K562 (cell line): ENCODE measurements around the gene MAP10. TPM values are rescaled to one million over a fixed set of nuclear protein-coding genes. Genes with fewer than 3 reads are reported as not detected.
A peak's percentile ranks its signal among the peaks of the same experiment; 100 is the strongest.

Source experiments
- ATAC-seq: fragments of 200-7000 bp; cut with Tn5 transposase; 3 replicates; pipeline ENCODE4 v1.9.1; 2020; ENCODE audit warnings: moderate library complexity
- BruUV-seq: library from RNA; stranded (reverse); fragments of 400-500 nt; replicated peaks from 2 replicates; lab custom pipeline; 2021; lab: Mats Ljungman, UMichigan
- CTCF ChIA-PET: fragments of 300-600 bp; formaldehyde crosslinking; extraction: SDS; loops from one replicate; lab custom pipeline; 2021; ENCODE audit warnings: low intra/inter-chr PET ratio; lab: Yijun Ruan, JAX
- POLR2A ChIA-PET: fragments of 300-600, 350-650 bp; sonication (Branson Sonifier 250); formaldehyde crosslinking; extraction: SDS; loops from one replicate; lab custom pipeline; 2021; ENCODE audit warnings: antibody characterized with exemption, inconsistent platforms; lab: Yijun Ruan, JAX
- DNase-seq, 4 experiments: peaks; one replicate each; pipeline versions ENCODE4 v3.0.0 to v3.0.0-alpha.2; 2011 to 2018; ENCODE audit warnings: low spot score in 3 of 4, mixed read lengths in 3 of 4; ENCODE audit errors: extremely low read depth in 1 of 4
- FAIRE-seq: peaks from 2 replicates; lab custom pipeline; 2011; peaks lifted over from hg19 to GRCh38; lab: Jason Lieb, UNC
- H2AFZ ChIP-seq: 2 replicates; pipeline ENCODE4 v1.6.0; 2011; ENCODE audit warnings: low read depth, low read length, control low read depth, inconsistent platforms
- H3K27ac ChIP-seq: fragments of 200-600 bp; 3 replicates; pipeline ENCODE4 v1.8.0; 2011; ENCODE audit warnings: low read depth, mild to moderate bottlenecking, control low read depth, inconsistent platforms, low read length, moderate library complexity, mixed read lengths; ENCODE audit errors: extremely low read depth
- H3K27me3 ChIP-seq, 2 experiments: fragments of 300-600 bp in 1 of 2; 2 replicates in 1 of 2; 3 replicates in 1 of 2; pipeline versions ENCODE4 v1.6.0 to v1.8.0; 2011; ENCODE audit warnings: inconsistent platforms in 2 of 2, low read length in 2 of 2, mild to moderate bottlenecking in 1 of 2, mixed read lengths in 1 of 2, moderate library complexity in 1 of 2; ENCODE audit not compliant: control insufficient read depth in 2 of 2, insufficient read depth in 2 of 2
- H3K36me3 ChIP-seq: fragments of 300-600 bp; 3 replicates; pipeline ENCODE4 v1.8.0; 2011; ENCODE audit warnings: mild to moderate bottlenecking, low read length, inconsistent platforms; ENCODE audit not compliant: control insufficient read depth, insufficient read depth
- H3K4me1 ChIP-seq, 2 experiments: fragments of 200-600 bp in 1 of 2; replicated peaks in 1 of 2; 2 replicates in 1 of 2; 3 replicates in 1 of 2; pipeline versions ENCODE4 v1.5.1 to v1.8.0; 2011; ENCODE audit warnings: inconsistent platforms in 2 of 2, low read length in 2 of 2, mild to moderate bottlenecking in 1 of 2, mixed read lengths in 1 of 2, moderate library complexity in 1 of 2; ENCODE audit not compliant: control insufficient read depth in 2 of 2, insufficient read depth in 2 of 2
- H3K4me2 ChIP-seq: 2 replicates; pipeline ENCODE4 v1.6.1; 2011; ENCODE audit warnings: low read length, control low read depth, inconsistent platforms, mixed read lengths; ENCODE audit not compliant: insufficient read depth
- H3K4me3 ChIP-seq: fragments of 200-600 bp; sonication (generic), shearing (Covaris generic); 2 replicates; pipeline ENCODE4 v1.5.1; 2016; ENCODE audit warnings: control low read depth, inconsistent platforms
- H3K79me2 ChIP-seq: fragments of 200-600 bp; 3 replicates; pipeline ENCODE4 v1.8.0; 2011; ENCODE audit warnings: low read length, inconsistent platforms; ENCODE audit not compliant: control insufficient read depth, insufficient read depth
- H3K9ac ChIP-seq, 2 experiments: 2 replicates each; pipeline versions ENCODE4 v1.6.0 to v1.6.1; 2011; ENCODE audit warnings: low read depth in 2 of 2, low read length in 2 of 2, control low read depth in 1 of 2, inconsistent platforms in 1 of 2, mild to moderate bottlenecking in 1 of 2, mixed read lengths in 1 of 2; ENCODE audit not compliant: insufficient read depth in 1 of 2
- H3K9me1 ChIP-seq: one replicate; pipeline ENCODE4 v1.6.0; 2011; ENCODE audit warnings: inconsistent platforms, mild to moderate bottlenecking, low read length, moderate library complexity; ENCODE audit not compliant: control insufficient read depth, insufficient read depth
- H3K9me3 ChIP-seq: replicated peaks from 2 replicates; pipeline ENCODE4 v1.5.1; 2011; ENCODE audit warnings: low read depth, low read length, inconsistent platforms; ENCODE audit not compliant: control insufficient read depth, insufficient read depth
- H4K20me1 ChIP-seq: replicated peaks from 2 replicates; pipeline ENCODE4 v1.6.1; 2011; ENCODE audit warnings: low read length, inconsistent platforms, mixed read lengths; ENCODE audit not compliant: control insufficient read depth, insufficient read depth
- CHD4 ChIP-seq: fragments of 200-600 bp; sonication (generic); IDR thresholded peaks from 3 replicates; pipeline ENCODE4 v1.6.1; 2012; ENCODE audit warnings: low read depth, mild to moderate bottlenecking, mixed read lengths, low read length, inconsistent platforms; ENCODE audit not compliant: insufficient read depth, insufficient replicate concordance, poor library complexity, severe bottlenecking
- EGR1 ChIP-seq: fragments of 450-650 bp; conservative IDR thresholded peaks from 2 replicates; pipeline ENCODE4 v1.6.1; 2017; ENCODE audit warnings: mild to moderate bottlenecking
- EHMT2 ChIP-seq: fragments of 450-650 bp; IDR thresholded peaks from 2 replicates; pipeline ENCODE4 v1.6.1; 2018; ENCODE audit warnings: antibody characterized with exemption
- FOXJ3 ChIP-seq: sonication (generic); formaldehyde crosslinking; IDR thresholded peaks from 2 replicates; pipeline ENCODE4 v1.4.0; 2020; ENCODE audit warnings: mild to moderate bottlenecking, missing genetic modification reagents
- HDAC1 ChIP-seq, 2 experiments: fragments of 450-650 bp; IDR thresholded peaks; 2 replicates each; pipeline ENCODE4 v1.6.1; 2016 to 2017; ENCODE audit warnings: inconsistent platforms in 1 of 2, mild to moderate bottlenecking in 1 of 2, moderate library complexity in 1 of 2
- HMGN3 ChIP-seq: IDR thresholded peaks from 2 replicates; pipeline ENCODE4 v1.6.1; 2011; ENCODE audit warnings: borderline replicate concordance, low read depth, mild to moderate bottlenecking, mixed read lengths, low read length; ENCODE audit not compliant: insufficient read length; ENCODE audit errors: extremely low read depth
- ILF3 ChIP-seq: fragments of 450-650 bp; IDR thresholded peaks from 2 replicates; pipeline ENCODE4 v1.6.1; 2018; ENCODE audit warnings: antibody characterized with exemption, mild to moderate bottlenecking, moderate library complexity, borderline replicate concordance
- NFE2L1 ChIP-seq: fragments of 450-650 bp; IDR thresholded peaks from 2 replicates; pipeline ENCODE4 v1.6.1; 2016; ENCODE audit warnings: missing genetic modification characterization, low read depth, mild to moderate bottlenecking, missing compliant biosample characterization, moderate library complexity, borderline replicate concordance
- NFIC ChIP-seq: fragments of 450-650 bp; IDR thresholded peaks from 2 replicates; pipeline ENCODE4 v1.6.1; 2017; ENCODE audit warnings: mild to moderate bottlenecking, inconsistent platforms
- TEAD4 ChIP-seq, 2 experiments: sonication (generic) in 1 of 2; formaldehyde crosslinking in 1 of 2; IDR thresholded peaks; 2 replicates each; pipeline versions ENCODE4 v1.6.1 to v1.8.0; 2012 to 2022; ENCODE audit warnings: borderline replicate concordance in 1 of 2, inconsistent platforms in 1 of 2, low read length in 1 of 2, mild to moderate bottlenecking in 1 of 2, missing genetic modification reagents in 1 of 2
- ZBTB33 ChIP-seq: sonication (generic); formaldehyde crosslinking; IDR thresholded peaks from 2 replicates; pipeline ENCODE4 v1.8.1; 2023; ENCODE audit warnings: mild to moderate bottlenecking, missing genetic modification reagents
- ZNF239 ChIP-seq: fragments of 250-450 bp; sonication (Bioruptor Pico); IDR thresholded peaks from 2 replicates; pipeline ENCODE4 v1.4.0; 2020; ENCODE audit warnings: mild to moderate bottlenecking
- WGBS: fragments of 100-300 bp; shearing (Covaris generic); methylation state at CpG from one replicate; pipeline ENCODE4 v1.1.6; 2016; ENCODE audit warnings: low coverage, mixed read lengths; ENCODE audit not compliant: insufficient coverage; ENCODE audit errors: missing lambda C conversion rate; 5-methylcytosine and 5-hydroxymethylcytosine counted together
- in situ Hi-C: fragments of 300-500 bp; cut with MboI; formaldehyde crosslinking; loops from 4 replicates; pipeline ENCODE4 v1.15.0; 2018; ENCODE audit warnings: inconsistent platforms, mixed read lengths
- intact Hi-C: fragments of 100-400 bp; cut with micrococcal nuclease; formaldehyde crosslinking; loops from 2 replicates; pipeline ENCODE4 v1.14.2; 2022
- polyA plus RNA-seq, 8 experiments: library from polyadenylated mRNA; depleted of rRNA in 4 of 8; stranded (reverse) in 5 of 8; unstranded in 3 of 8; fragments of >200 nt; fragmentation: Nextera tagmentation in 2 of 8; fragmentation: Illumina TruSeq in 1 of 8; extraction: Ambion mirVana in 2 of 8; extraction: Trizol in 1 of 8; gene quantifications; 2 replicates each; pipeline versions ENCODE4 v1.2.1 to v1.2.3, GENCODE V29; 2011 to 2014; ENCODE audit warnings: inconsistent platforms in 1 of 8, missing spikeins in 1 of 8
- total RNA-seq, 7 experiments: library from RNA; depleted of rRNA in 6 of 7; stranded (reverse); fragments of >200 nt in 6 of 7; fragmentation: Illumina TruSeq in 2 of 7; extraction: Trizol in 2 of 7; gene quantifications; 2 replicates each; pipeline versions ENCODE4 v1.2.1 to v1.2.3, GENCODE V29; 2011 to 2021; ENCODE audit warnings: low replicate concordance in 1 of 7
- TF ChIP-seq, protein P1 (sequence below): fragments of 200-800 bp; sonication (Bioruptor generic); IDR thresholded peaks from 2 replicates; pipeline ENCODE4 v1.6.1; 2016; ENCODE audit warnings: missing genetic modification characterization, missing compliant biosample characterization

The MAP10 gene
- total and polyA plus RNA-seq, 9 of the 15 experiments (the other 6 are each of a cell fraction or from before 2014, with no cell fraction given), result 0.11 to 0.98 (median 0.69) TPM

DNA sequence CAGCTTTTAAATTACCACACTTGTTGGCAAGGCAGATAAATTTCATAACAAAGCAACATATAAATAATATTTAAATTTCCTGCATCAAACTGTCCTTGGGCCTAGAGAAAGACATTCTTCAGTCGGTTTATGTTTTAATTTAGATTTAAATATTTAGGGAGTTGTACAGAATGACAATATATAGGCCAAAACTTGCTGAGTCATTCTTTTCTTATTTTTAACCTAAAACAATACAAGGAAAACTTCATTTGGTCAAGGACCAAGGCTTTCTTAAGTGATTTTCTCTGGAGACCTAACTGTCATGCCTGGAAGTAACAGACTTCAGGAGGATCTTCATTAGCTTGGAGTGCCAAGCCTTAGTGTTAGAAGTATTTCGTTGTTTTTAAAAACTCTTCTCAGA lies 5.6 kb downstream of the MAP10 start:
- POLR2A ChIA-PET, result interaction anchor here (0.6 kb wide), 1 partner anchor 1159 kb away, joined by 3 read pairs; no protein-coding TSS in a partner anchor
- in situ Hi-C loops, result no loop called here
- TF ChIP-seq ILF3, result no peak
- TF ChIP-seq EHMT2, result no peak
- TF ChIP-seq FOXJ3 (CRISPR knock-in tag), result no peak
- no peak for TF ChIP-seq HDAC1 (IDR thresholded peaks at IDR 0.05)
- TF ChIP-seq ZNF239 (CRISPR knock-in tag), result no peak
- peak; percentile 80 for TF ChIP-seq NFE2L1 (tag)
- TF ChIP-seq EGR1, result no peak
- no peak for TF ChIP-seq HMGN3
- TF ChIP-seq, protein P1, sequence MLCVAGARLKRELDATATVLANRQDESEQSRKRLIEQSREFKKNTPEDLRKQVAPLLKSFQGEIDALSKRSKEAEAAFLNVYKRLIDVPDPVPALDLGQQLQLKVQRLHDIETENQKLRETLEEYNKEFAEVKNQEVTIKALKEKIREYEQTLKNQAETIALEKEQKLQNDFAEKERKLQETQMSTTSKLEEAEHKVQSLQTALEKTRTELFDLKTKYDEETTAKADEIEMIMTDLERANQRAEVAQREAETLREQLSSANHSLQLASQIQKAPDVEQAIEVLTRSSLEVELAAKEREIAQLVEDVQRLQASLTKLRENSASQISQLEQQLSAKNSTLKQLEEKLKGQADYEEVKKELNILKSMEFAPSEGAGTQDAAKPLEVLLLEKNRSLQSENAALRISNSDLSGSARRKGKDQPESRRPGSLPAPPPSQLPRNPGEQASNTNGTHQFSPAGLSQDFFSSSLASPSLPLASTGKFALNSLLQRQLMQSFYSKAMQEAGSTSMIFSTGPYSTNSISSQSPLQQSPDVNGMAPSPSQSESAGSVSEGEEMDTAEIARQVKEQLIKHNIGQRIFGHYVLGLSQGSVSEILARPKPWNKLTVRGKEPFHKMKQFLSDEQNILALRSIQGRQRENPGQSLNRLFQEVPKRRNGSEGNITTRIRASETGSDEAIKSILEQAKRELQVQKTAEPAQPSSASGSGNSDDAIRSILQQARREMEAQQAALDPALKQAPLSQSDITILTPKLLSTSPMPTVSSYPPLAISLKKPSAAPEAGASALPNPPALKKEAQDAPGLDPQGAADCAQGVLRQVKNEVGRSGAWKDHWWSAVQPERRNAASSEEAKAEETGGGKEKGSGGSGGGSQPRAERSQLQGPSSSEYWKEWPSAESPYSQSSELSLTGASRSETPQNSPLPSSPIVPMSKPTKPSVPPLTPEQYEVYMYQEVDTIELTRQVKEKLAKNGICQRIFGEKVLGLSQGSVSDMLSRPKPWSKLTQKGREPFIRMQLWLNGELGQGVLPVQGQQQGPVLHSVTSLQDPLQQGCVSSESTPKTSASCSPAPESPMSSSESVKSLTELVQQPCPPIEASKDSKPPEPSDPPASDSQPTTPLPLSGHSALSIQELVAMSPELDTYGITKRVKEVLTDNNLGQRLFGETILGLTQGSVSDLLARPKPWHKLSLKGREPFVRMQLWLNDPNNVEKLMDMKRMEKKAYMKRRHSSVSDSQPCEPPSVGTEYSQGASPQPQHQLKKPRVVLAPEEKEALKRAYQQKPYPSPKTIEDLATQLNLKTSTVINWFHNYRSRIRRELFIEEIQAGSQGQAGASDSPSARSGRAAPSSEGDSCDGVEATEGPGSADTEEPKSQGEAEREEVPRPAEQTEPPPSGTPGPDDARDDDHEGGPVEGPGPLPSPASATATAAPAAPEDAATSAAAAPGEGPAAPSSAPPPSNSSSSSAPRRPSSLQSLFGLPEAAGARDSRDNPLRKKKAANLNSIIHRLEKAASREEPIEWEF (CRISPR knock-in tag), result no peak
- no peak for TF ChIP-seq CHD4
- no peak for TF ChIP-seq ZBTB33 (CRISPR knock-in tag)
- no peak for TF ChIP-seq NFIC
- TF ChIP-seq TEAD4 (IDR thresholded peaks at IDR 0.05; ENCODE audit: low read length), result no peak
- TF ChIP-seq TEAD4 (CRISPR knock-in tag; IDR thresholded peaks at IDR 0.05; ENCODE audit: borderline replicate concordance), result no peak

More for the DNA sequence above, 5.6 kb downstream of the MAP10 start:
- BruUV-seq, result no TSS peak
- H3K27me3 ChIP-seq, result peaks cover 0 to 2% of the 10 kb centered on the region in 2 experiments; a peak in 2 of 5 replicates
- no peaks in the 10 kb centered on the region for H3K36me3 ChIP-seq
- H3K9me1 ChIP-seq, result no peaks in the 10 kb centered on the region
- intact Hi-C loops, result no loop called here
- H2AFZ ChIP-seq, result no peak overlapping the region
- no peak overlapping the region for H3K4me2 ChIP-seq
- peaks cover 0 to 2% of the 10 kb centered on the region in 2 experiments; a peak in 2 of 5 replicates for H3K4me1 ChIP-seq
- 0% methylated on average over 2 of the region's 2 CpGs for WGBS
- CTCF ChIA-PET, result no interaction called here
- no peak for ATAC-seq
- no peaks in the 10 kb centered on the region for H3K9me3 ChIP-seq
- FAIRE-seq, result no peak
- H3K79me2 ChIP-seq, result no peaks in the 10 kb centered on the region
- no peak overlapping the region for H3K4me3 ChIP-seq
- no peak overlapping the region for H3K27ac ChIP-seq
- no peak for DNase-seq
- no peaks in the 10 kb centered on the region for H4K20me1 ChIP-seq
- no peak overlapping the region for H3K9ac ChIP-seq
